Measurements from ENCODE around the gene UGGT1.
"Not testable (repeated sequence)": the region's sequence is repeated elsewhere in the genome, so short reads cannot be mapped to it uniquely, and the experiment has no call there.

Gene UGGT1

GRCh38 chr2:128177315-128177714 is 86.3 kb downstream of the UGGT1 start:
- DNase-seq = no peak

DNA sequence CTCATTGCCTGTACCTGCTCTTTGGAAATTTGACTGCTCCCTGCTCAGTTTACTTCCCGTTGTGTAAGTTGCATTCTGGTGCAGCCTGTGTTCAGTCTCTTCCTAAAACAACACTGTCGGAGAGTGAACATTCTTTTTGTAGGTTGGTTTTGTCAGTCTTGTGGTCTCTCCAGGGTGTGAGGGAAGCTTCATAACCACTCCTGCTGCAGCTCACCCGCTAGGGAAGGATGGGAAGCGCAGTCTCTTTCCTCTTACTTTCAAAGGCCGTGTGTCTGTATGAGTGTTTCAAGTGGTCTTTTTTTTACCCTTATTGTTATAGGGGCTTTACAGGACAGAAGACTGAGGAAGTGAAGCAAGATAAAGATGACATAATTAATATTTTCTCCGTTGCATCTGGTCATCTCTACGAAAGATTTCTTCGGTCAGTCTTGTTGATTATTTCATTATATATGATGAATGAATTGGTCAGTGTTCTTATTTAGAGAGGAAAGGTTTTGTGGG is 87.2 kb downstream of the UGGT1 start:
- DNase-seq = no peak

GRCh38 chr2:128178650-128179460 is 87.9 kb downstream of the UGGT1 start:
- DNase-seq = no peak

GRCh38 chr2:128179461-128179755 is 88.4 kb downstream of the UGGT1 start:
- no peak for DNase-seq

DNA sequence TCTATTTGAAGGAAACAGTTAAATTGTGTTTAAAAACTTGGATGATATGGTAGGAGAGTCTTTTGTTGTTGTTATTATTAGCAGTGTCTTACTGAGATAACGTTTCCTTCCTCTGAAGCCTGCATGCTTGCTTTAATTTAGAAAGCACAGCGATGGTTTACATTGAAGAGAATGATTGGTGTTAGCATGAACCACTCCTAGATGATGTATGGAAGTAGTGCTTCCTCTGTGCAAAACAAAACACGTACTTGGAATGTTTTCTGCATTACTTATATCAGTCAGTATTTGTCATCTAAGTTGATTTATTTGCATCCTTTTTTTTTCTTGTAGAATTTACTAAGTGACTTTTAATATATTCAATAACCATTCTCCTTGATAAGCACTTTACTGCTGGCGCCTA is 89.0 kb downstream of the UGGT1 start:
- DNase-seq = no peak

- DNase-seq = no peak
Observed at GRCh38 chr2:128185576-128185975, 94.6 kb downstream of the UGGT1 start.

DNA sequence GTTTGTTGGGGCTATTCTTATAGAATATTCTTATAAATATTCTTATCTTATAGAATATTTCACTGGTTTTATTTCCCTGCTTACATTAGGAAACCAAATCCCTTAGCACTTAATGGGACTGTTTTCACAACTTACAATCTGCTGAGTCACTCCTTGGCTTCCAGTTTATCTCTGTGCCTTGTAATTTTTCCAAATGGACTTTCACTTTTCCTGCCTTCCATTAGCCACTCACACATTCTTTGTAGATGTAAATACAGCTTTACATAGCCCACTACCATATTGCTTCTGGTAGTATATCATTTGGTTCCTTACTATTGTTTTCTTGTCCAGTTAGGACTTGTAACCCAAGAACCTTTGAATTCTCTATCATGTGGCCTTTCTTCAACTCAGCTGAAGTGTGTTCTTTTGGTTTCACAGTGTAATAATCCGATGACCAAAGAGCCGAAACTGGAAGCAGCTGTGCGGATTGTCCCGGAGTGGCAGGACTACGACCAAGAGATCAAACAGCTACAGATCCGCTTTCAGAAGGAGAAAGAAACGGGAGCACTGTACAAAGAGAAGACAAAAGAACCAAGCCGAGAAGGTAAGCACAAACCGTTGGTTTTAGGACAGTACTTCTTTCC is 96.1 kb downstream of the UGGT1 start:
- DNase-seq = no peak

- DNase-seq = no peak
Observed at GRCh38 chr2:128195435-128195984, 104.5 kb downstream of the UGGT1 start.

- DNase-seq = no peak
Observed at GRCh38 chr2:128196026-128196425, 105.0 kb downstream of the UGGT1 start.

- no peak for DNase-seq
Observed at GRCh38 chr2:128196471-128196931, 105.5 kb downstream of the UGGT1 start.

DNA sequence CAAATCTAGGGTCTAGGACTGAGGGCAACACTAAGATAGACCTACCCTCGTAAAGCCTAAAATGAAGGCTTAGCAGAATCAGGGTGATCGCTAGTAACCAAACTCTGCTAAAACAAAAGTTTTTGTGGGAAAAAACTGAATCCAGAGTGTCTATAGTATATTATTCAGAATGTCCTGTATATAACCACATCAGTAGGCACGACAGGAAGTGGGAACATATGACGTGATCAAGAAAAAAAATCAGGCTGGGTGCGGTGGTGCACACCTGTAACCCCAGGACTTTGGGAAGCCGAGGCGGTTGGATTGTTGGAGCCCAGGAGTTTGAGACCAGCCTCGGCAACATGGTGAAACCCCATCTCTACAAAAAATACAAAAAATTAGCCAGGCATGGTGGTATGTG is 106.1 kb downstream of the UGGT1 start:
- DNase-seq = no peak

GRCh38 chr2:128198656-128199055 is 107.7 kb downstream of the UGGT1 start:
- DNase-seq = no peak

- no peak for DNase-seq
Observed at GRCh38 chr2:128199141-128199540, 108.1 kb downstream of the UGGT1 start.

GRCh38 chr2:128202791-128203190 is 111.8 kb downstream of the UGGT1 start:
- DNase-seq = no peak

DNA sequence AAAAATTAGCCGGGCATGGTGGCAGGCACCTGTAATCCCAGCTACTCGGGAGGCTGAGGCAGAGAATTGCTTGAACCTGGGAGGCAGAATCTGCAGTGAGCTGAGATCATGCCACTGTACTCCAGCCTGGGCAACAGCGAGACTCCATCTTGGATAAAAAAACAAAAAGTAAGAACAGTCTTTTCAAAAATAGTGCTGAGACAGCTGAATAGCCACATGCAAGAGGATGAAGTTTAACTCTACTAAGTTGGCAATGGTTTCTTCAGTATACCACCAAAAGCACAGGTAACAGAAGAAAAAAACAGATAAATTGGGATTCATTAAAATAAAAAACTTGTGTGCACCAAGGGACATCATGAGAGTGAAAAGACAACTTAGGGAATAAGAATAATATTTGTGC is 115.2 kb downstream of the UGGT1 start:
- DNase-seq = no peak

DNA sequence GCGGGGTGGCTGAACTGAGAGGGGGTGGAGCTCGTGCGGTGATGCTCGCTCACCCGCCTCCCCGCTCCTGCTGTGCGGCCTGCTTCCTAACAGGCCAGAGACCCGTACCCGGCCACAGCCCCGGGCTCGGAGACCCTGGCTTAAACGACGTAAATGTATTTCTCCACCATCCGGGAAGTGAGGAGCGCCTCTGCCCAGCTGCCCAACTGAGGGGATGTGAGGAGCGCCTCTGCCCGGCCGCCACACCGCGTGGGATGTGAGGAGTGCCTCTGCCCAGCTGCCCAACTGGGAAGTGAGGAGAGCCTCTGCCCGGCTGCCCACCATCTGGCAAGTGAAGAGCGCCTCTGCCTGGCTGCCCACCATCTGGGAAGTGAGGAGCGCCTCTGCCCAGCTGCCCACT is 117.0 kb downstream of the UGGT1 start:
- no peak for DNase-seq

GRCh38 chr2:128208631-128209324 is 117.8 kb downstream of the UGGT1 start:
- DNase-seq = not testable (repeated sequence)

GRCh38 chr2:128214251-128214650 is 123.3 kb downstream of the UGGT1 start:
- DNase-seq = no peak

GRCh38 chr2:128214866-128215460 is 124.0 kb downstream of the UGGT1 start:
- no peak for DNase-seq

DNA sequence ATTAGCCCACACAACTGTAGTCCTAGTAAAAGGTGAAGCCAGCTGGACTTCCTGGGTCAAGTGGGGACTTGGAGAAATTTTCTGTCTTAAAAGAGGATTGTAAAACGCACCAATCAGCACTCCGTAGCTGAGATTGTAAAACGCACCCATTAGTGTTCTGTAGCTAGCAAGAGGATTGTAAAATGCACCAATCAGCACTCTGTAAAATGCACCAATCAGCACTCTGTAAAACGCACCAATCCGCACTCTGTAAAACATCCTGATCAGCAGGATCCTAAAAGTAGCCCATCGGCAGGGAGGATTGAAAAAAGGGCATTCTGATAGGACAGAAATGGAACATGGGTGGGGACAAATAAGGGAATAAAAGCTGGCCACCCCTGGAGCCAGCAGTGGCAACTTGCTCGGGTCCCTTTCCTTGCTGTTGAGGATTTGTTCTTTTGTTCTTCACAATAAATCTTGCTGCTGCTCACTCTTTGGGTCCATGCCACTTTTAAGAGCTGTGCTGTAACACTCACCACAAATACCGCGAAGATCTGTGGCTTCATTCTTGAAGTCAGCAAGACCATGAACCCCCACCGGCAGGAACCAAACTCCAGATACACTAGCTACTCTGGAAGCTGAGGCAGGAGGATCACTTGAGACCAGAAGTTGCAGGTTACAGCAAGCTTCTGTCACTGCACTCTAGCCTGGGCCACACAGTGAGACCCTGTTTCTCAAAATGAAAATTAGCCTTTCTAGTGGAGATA is 125.1 kb downstream of the UGGT1 start:
- no peak for DNase-seq

DNA sequence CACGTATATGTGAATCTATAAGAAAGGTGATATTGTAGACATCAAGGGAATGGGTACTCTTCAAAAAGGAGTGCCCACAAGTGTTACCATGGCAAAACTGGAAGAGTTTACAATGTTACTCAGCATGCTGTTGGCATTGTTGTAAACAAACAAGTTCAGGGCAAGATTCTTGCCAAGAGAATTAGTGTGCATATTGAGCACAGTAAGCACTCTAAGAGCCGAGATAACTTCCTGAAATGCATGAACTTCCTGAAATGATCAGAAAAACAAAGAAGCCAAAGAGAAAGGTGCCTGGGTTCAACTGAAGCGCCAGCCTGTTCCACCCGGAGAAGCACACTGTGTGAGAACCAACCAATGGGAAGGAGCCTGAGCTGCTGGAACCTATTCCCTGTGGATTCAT is 126.7 kb downstream of the UGGT1 start:
- DNase-seq = no peak

DNA sequence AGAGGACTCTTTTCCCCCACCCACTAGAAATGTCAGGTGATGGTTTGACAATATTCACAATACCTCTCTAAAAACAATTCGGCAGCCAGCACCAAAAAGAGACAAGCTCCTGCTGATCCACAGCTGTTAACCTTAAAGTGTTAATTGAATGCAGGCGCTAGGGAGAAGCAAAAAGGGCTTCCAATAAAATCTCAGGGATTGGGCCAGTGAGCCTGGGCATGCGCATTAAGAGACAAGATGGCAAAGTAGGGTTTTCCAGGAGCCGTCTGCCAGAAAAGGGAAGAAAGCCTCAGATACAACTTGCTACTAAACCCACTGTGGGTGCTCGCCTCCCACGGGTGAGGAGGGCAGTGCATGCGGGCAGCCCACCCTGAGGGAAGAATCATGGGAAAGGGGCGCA is 128.9 kb downstream of the UGGT1 start:
- no peak for DNase-seq
